SK-N-SH (cell line): ENCODE data around the gene GALK1. TPM values are rescaled to one million over a fixed set of nuclear protein-coding genes. Genes with fewer than 3 reads are reported as not detected.
A peak's percentile ranks its signal among the peaks of the same experiment; 100 is the strongest.

ENCODE experiments used
- CTCF ChIA-PET: fragments of 300-600, 350-600 bp; formaldehyde crosslinking; extraction: SDS; loops from one replicate; lab custom pipeline; 2021; lab: Yijun Ruan, JAX
- POLR2A ChIA-PET: fragments of 350-600 bp; sonication (Branson Sonifier 250); formaldehyde crosslinking; extraction: SDS; loops from one replicate; lab custom pipeline; 2020; ENCODE audit warnings: antibody characterized with exemption, inconsistent platforms; lab: Yijun Ruan, JAX
- DNase-seq: peaks from one replicate; pipeline ENCODE4 v3.0.0; 2012
- H2AFZ ChIP-seq: fragments of 200-600 bp; sonication (generic); 2 replicates; pipeline ENCODE4 v1.8.1; 2016; ENCODE audit warnings: antibody characterized with exemption, mild to moderate bottlenecking, low read depth
- H3F3A ChIP-seq: fragments of 200-600 bp; sonication (generic); replicated peaks from 2 replicates; pipeline ENCODE3; 2016; ENCODE audit warnings: antibody characterized with exemption, mild to moderate bottlenecking; ENCODE audit not compliant: insufficient read depth
- H3K27ac ChIP-seq, 2 experiments: fragments of 200-500 bp in 1 of 2; fragments of 200-600 bp in 1 of 2; sonication (Bioruptor generic) in 1 of 2; sonication (generic), shearing (Covaris generic) in 1 of 2; 2 replicates each; pipeline versions ENCODE4 v1.5.1 to v1.6.1; 2014 to 2016; ENCODE audit warnings: low read depth in 2 of 2, inconsistent platforms in 1 of 2, low read length in 1 of 2, mild to moderate bottlenecking in 1 of 2, mixed read lengths in 1 of 2
- H3K27me3 ChIP-seq: fragments of 200-600 bp; sonication (generic), shearing (Covaris generic); 2 replicates; pipeline ENCODE4 v1.6.1; 2016; ENCODE audit warnings: mixed run types; ENCODE audit not compliant: insufficient read depth
- H3K36me3 ChIP-seq, 2 experiments: fragments of 200-500 bp in 1 of 2; fragments of 200-600 bp in 1 of 2; sonication (Bioruptor generic) in 1 of 2; sonication (generic) in 1 of 2; replicated peaks in 1 of 2; 2 replicates each; pipeline versions ENCODE3 to v1.5.1; 2014 to 2016; ENCODE audit warnings: low read length in 1 of 2, mild to moderate bottlenecking in 1 of 2; ENCODE audit not compliant: insufficient read depth in 2 of 2, control insufficient read depth in 1 of 2
- H3K4me1 ChIP-seq, 2 experiments: fragments of 200-500 bp in 1 of 2; fragments of 200-600 bp in 1 of 2; sonication (Bioruptor generic) in 1 of 2; sonication (generic), shearing (Covaris generic) in 1 of 2; 2 replicates each; pipeline versions ENCODE4 v1.5.1 to v1.6.1; 2014 to 2016; ENCODE audit warnings: low read depth in 1 of 2, low read length in 1 of 2, mixed run types in 1 of 2; ENCODE audit not compliant: insufficient read depth in 2 of 2, control insufficient read depth in 1 of 2
- H3K4me2 ChIP-seq: fragments of 200-600 bp; sonication (generic), shearing (Covaris generic); 2 replicates; pipeline ENCODE4 v1.6.1; 2017; ENCODE audit warnings: mixed run types
- H3K4me3 ChIP-seq, 2 experiments: fragments of 200-500 bp in 1 of 2; fragments of 200-600 bp in 1 of 2; sonication (Bioruptor generic) in 1 of 2; sonication (generic), shearing (Covaris generic) in 1 of 2; 2 replicates each; pipeline versions ENCODE4 v1.5.1 to v1.8.1; 2014 to 2016; ENCODE audit warnings: low read depth in 2 of 2, inconsistent platforms in 1 of 2, low read length in 1 of 2, mild to moderate bottlenecking in 1 of 2, mixed read lengths in 1 of 2, moderate library complexity in 1 of 2
- H3K79me2 ChIP-seq: fragments of 200-600 bp; sonication (generic); 2 replicates; pipeline ENCODE4 v1.8.1; 2017; ENCODE audit warnings: mild to moderate bottlenecking; ENCODE audit not compliant: insufficient read depth
- H3K9ac ChIP-seq: fragments of 200-600 bp; sonication (generic); 2 replicates; pipeline ENCODE4 v1.6.1; 2017; ENCODE audit warnings: mixed run types
- H3K9me2 ChIP-seq: fragments of 200-600 bp; sonication (generic); 2 replicates; pipeline ENCODE4 v1.6.1; 2017; ENCODE audit warnings: mixed run types
- H3K9me3 ChIP-seq: fragments of 200-600 bp; sonication (generic); 2 replicates; pipeline ENCODE4 v1.6.1; 2017; ENCODE audit warnings: mixed run types, mild to moderate bottlenecking, moderate library complexity
- H4K20me1 ChIP-seq: fragments of 200-600 bp; sonication (generic); 2 replicates; pipeline ENCODE4 v1.6.1; 2017; ENCODE audit warnings: mild to moderate bottlenecking, mixed run types; ENCODE audit not compliant: insufficient read depth
- CTCF ChIP-seq: fragments of 200-600 bp; sonication (generic); IDR thresholded peaks from 2 replicates; pipeline ENCODE4 v1.6.1; 2017; ENCODE audit warnings: antibody characterized with exemption, mild to moderate bottlenecking, moderate library complexity
- EZH2phosphoT487 ChIP-seq: fragments of 200-600 bp; sonication (generic); IDR thresholded peaks from 2 replicates; pipeline ENCODE4 v1.6.1; 2017; ENCODE audit warnings: low read depth, mixed run types, mild to moderate bottlenecking, antibody characterized with exemption, moderate library complexity, borderline replicate concordance
- FOSL2 ChIP-seq: IDR thresholded peaks from 2 replicates; pipeline ENCODE4 v1.4.0; 2012; ENCODE audit warnings: low read depth, mild to moderate bottlenecking, moderate library complexity, borderline replicate concordance
- MAX ChIP-seq: IDR thresholded peaks from 2 replicates; pipeline ENCODE4 v1.4.0; 2012; ENCODE audit warnings: low read depth
- RCOR1 ChIP-seq: fragments of 150-350 bp; IDR thresholded peaks from 2 replicates; pipeline ENCODE4 v1.6.1; 2017; ENCODE audit warnings: antibody characterized with exemption, low read length
- REST ChIP-seq: IDR thresholded peaks from 2 replicates; pipeline ENCODE4 v1.6.1; 2012; ENCODE audit warnings: mild to moderate bottlenecking, low read depth, low read length, moderate library complexity
- RFX5 ChIP-seq: IDR thresholded peaks from 2 replicates; pipeline ENCODE4 v1.6.1; 2012; ENCODE audit warnings: mild to moderate bottlenecking, improper control_type of control experiment, low read length
- SMC3 ChIP-seq: IDR thresholded peaks from 2 replicates; pipeline ENCODE4 v1.6.1; 2012; ENCODE audit warnings: low read depth, low read length, improper control_type of control experiment
- ZBTB33 ChIP-seq: IDR thresholded peaks from 2 replicates; pipeline ENCODE4 v1.4.0; 2012; ENCODE audit warnings: low read depth, borderline replicate concordance
- WGBS: methylation state at CpG from one replicate; pipeline ENCODE4 v1.1.6; 2017; ENCODE audit warnings: low lambda C conversion rate; 5-methylcytosine and 5-hydroxymethylcytosine counted together
- polyA plus RNA-seq, 3 experiments: library from polyadenylated mRNA; depleted of rRNA; stranded (reverse); fragments of >200 nt; gene quantifications; 2 replicates each; pipeline ENCODE4 v1.2.3, GENCODE V29; 2012

GALK1 gene
- polyA plus RNA-seq, 1 of the 3 experiments (the other 2 are of a cell fraction) = 36.5 TPM

- CTCF ChIA-PET = interaction anchor here (0.8 to 31.4 kb wide), 7 partner anchors 9 to 522 kb away, joined by 3 to 1370 read pairs (median 7); partner anchors contain the start of gene SMIM5
- H3K79me2 ChIP-seq = no peaks in the 10 kb centered on the region
- POLR2A ChIA-PET = interaction anchor here (8.4 kb wide), 1 partner anchor 17 kb away, joined by 161 read pairs; no protein-coding TSS in a partner anchor
Measured at GRCh38 chr17:75758131-75758905, 6.7 kb downstream of the GALK1 start.

More at GRCh38 chr17:75758131-75758905, 6.7 kb downstream of the GALK1 start:
- Histone ChIP-seq H3K27me3 (no peaks in the 10 kb centered on the region), H3K36me3 (peaks cover 0 to 3% of the 10 kb centered on the region in 2 experiments), H3K27ac (no peak overlapping the region), H3K9ac (no peak overlapping the region), H2AFZ (no peak overlapping the region), H3K4me3 (no peak overlapping the region), H3K9me2 (no peaks in the 10 kb centered on the region), H3K4me2 (no peak overlapping the region), H3K9me3 (no peaks in the 10 kb centered on the region), H3F3A (no peaks in the 10 kb centered on the region), H3K4me1 (peaks cover 0 to 30% of the 10 kb centered on the region in 2 experiments; a peak in 1 of 4 replicates), H4K20me1 (no peaks in the 10 kb centered on the region)
- peak; percentile 30 for DNase-seq
- no peak for TF ChIP-seq FOSL2
- no peak for TF ChIP-seq ZBTB33
- TF ChIP-seq RFX5 = no peak
- no peak for TF ChIP-seq RCOR1
- TF ChIP-seq MAX = no peak
- no peak for TF ChIP-seq EZH2phosphoT487
- TF ChIP-seq SMC3 = 0 out of 2 replicates have a peak, but pooled peaks have one; percentile 6
- no peak for TF ChIP-seq REST
- TF ChIP-seq CTCF = peak; percentile 44
- WGBS = 92% methylated on average over 10 of the region's 41 CpGs
